WI38 (cell line): Measurements from ENCODE around the gene DIP2C.
"Not testable (repeated sequence)": the region's sequence is repeated elsewhere in the genome, so short reads cannot be mapped to it uniquely, and the experiment has no call there.

Source experiments
- H3K4me3 ChIP-seq: 2 replicates; pipeline ENCODE4 v1.5.1; 2011; ENCODE audit warnings: low read depth, mild to moderate bottlenecking, control low read depth, low read length
- CTCF ChIP-seq: IDR thresholded peaks from 2 replicates; pipeline ENCODE4 v1.5.1; 2012; ENCODE audit warnings: low read depth, mild to moderate bottlenecking, control low read depth, low read length

Gene DIP2C

GRCh38 chr10:269440-270074, 419.9 kb downstream of the DIP2C start:
- no peak for TF ChIP-seq CTCF
- H3K4me3 ChIP-seq, result no peak overlapping the region

- H3K4me3 ChIP-seq, result no peak overlapping the region
- TF ChIP-seq CTCF, result no peak
Observed at GRCh38 chr10:267705-268104, 421.8 kb downstream of the DIP2C start.

GRCh38 chr10:266974-267425, 422.5 kb downstream of the DIP2C start:
- TF ChIP-seq CTCF, result no peak
- no peak overlapping the region for H3K4me3 ChIP-seq

- not testable (repeated sequence) for H3K4me3 ChIP-seq
Observed at GRCh38 chr10:265816-266588, 423.5 kb downstream of the DIP2C start.

- not testable (repeated sequence) for H3K4me3 ChIP-seq
Observed at GRCh38 chr10:265074-265440, 424.4 kb downstream of the DIP2C start.

- not testable (repeated sequence) for H3K4me3 ChIP-seq
Observed at GRCh38 chr10:264160-265073, 425.1 kb downstream of the DIP2C start.

GRCh38 chr10:260819-261429, 428.5 kb downstream of the DIP2C start:
- H3K4me3 ChIP-seq, result no peak overlapping the region
- TF ChIP-seq CTCF, result no peak

- no peak overlapping the region for H3K4me3 ChIP-seq
- TF ChIP-seq CTCF, result no peak
Observed at GRCh38 chr10:251982-252582, 437.4 kb downstream of the DIP2C start.
